Activated CD4-positive, alpha-beta T cell treated with anti-CD3 and anti-CD28 coated beads, Interleukin-2, amount 50 U/mL, for 16 hours (primary cell): ENCODE measurements around the gene CALML5.

Source experiments
- DNase-seq: peaks from one replicate; pipeline ENCODE4 v3.0.0-alpha.2; 2020

CALML5 gene

DNA sequence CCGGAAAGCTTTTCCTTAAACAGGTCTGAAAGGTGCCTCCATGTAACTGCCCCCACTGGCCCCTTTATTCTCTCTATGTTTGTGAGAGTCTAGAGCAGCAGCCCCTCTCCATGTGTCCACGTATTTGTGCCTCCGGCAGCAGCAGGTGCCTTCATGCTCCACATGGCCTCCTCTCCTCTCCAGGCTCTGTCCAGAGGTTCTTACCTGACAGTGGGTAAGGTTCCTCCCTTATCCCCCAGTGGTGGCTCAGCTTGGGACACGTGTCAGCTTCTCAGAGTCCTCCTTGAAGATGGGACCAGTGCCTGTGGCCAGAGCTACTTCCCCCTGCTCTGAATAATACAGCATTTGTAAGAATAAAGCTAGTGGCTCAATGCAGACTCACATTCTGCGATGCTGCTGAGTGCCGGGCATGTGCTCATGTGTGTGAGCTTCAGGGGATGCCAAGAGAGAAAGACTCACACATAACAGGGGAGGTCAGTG lies 33.3 kb upstream of the CALML5 start:
- DNase-seq = no peak

DNA sequence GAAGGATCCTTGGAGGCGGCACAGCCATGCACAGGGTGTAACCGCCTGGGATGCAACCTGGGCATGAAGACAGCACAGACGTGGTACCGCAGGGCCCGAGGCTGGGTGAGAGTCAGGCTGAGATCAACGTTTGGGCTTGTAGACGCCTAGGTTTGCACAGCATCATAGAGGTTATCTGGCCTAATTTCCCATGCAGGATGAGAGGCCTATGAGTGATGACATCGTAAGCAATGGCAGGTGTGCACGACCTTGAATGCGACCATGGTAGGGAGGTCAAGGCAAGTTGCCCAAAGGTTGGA lies 32.9 kb upstream of the CALML5 start:
- DNase-seq = no peak

DNA sequence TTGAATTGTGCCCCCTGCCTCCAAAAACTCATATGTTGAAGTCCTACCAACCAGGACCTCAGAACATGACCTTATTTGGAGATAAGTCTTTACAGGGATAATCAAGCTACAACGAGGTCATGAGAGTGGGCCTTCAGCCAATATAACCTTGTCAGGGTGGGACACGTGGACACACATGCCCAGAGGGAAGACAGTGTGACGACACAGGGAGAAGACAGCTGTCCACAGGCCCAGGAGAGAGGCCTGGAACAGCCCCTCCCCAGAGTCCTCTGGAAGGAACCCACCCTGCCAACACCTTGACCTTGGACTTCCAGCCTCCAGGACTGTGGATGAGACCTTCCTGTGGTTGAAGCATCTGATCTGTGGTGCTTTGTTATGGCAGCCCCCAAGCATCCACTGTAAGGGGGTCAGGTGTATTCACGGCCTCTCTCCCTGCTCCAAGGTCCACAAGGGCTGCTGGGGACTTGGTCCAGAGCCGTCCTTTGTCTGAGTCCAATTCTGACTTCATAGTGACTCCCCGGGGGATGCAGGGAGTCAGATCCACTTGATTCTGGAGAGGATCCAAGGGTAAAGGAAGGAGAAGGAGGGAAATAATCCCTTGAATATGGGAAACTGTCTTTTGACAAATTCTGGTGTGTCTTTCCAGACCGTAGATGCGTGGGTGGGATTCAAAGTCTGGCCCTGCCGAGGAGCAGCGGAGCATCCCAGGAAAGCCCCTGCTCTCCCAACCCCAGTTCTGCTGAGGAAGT lies 32.4 kb upstream of the CALML5 start:
- no peak for DNase-seq

DNA sequence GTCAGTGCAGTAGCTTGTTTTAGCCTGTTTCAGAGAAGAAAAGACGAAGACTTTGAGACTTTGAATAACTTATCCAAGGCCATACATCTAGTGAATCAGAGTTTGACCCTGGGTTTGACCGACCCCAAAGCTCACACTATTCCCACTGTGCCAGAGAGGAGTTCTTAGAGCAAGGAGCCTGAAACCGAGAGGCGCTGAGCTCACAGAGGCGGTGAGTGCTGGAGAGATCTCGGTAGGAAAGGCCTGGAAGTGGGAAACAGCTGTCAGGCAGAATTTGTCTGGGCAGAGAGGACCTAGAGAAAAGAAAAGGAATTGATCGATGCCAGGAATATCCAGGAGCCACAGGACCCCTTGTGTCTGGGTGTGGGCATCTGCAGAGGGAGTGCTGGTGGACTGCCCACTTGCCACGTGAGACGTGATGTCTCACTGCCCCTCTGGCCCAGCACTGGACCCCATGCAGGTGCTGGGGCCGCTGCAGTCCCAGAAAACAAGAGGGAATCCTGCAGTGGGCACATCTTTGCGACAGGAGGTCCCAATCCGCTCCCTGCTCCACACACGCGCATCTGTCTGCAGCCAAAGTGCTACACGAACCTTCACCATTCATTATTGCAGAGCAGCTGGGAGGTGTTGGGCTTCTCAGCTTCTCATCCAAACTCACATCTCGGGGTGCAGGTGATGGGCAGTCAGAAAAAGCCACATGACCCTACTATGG lies 31.6 kb upstream of the CALML5 start:
- DNase-seq = no peak

DNA sequence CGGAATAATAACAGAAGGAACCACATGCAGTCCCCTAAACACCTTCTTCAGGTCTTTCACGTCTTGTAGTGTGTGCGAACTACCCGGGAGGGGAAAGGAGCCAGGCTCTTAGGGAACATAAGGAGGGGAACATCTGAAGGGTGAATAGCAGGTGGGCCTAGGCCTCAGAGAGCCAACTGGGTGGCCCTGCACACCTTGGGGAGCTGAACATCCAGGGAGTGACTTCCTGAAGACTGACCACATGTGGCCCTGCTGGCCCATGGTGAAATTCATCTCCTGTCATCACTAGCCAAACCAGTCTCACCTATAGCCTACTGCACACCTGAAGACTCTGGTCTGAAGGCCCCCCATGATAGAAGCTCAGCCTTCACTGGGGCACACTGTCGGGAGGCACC lies 31.0 kb upstream of the CALML5 start:
- DNase-seq = no peak

DNA sequence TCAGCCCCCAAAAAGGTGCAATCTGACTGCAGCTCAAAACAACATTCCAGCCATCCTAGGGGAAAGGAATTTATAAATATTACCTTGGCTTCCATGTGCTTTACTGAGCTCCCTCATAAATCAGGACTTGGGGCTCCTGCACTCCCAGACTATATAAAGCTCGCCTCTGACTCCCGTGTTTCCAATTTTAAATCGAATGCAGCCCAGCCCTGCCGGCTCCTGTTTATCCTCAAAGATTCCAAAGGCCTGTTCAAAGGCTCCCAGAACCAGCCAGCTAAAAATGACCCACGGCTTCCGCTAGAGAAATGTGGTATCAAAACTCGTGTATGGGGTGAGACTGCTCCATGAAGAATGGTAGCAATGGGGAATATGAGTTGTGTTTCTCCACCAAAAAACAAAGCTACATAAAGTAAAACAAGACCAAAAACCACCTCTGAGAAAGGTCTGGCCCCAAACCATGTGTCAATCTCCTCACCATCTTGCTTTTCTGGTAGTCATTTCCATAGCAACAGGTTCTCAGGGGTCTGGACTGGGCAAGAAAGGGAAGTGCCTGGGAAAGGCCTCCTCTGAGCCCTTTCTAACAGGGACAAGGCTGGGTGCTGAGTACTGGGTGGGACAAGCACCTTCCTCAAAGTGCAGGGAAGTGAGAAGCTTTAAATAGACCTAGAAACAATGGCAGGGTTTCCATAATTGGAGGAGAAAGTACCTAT lies 30.5 kb upstream of the CALML5 start:
- DNase-seq = no peak

DNA sequence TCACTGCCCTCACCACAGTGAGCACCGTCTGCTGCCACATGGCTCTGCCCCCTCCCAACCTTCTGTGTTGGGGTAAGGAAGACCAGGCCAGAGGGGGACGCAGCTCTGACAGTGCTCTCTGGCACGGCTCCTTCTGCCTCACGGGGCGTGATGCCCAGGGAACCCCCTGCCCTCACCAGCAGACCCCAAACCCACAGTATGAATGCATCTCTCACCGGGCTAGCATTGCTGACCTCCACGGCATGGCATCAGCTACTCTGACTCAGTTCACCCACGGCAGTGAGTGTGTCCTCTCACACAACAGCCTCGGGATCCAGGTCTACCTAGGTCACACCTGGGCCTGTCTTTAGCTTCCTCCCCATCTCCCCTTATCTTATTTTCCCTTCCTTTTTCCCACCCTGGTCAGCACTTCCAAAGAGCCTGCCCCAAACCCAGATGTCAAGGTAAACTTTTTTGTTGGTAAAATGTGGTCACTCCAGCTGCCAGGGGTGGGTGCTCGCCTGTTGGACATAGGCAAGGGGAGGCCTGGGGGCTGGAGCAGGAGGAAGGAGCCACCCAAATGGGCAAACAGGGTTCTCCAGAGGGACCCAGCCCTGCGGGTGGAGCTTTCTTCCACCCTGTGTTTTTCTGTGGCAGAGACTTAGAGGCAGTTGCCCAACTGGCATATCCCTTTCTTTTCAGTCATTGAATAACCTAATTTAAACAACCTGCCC lies 29.8 kb upstream of the CALML5 start:
- no peak for DNase-seq

DNA sequence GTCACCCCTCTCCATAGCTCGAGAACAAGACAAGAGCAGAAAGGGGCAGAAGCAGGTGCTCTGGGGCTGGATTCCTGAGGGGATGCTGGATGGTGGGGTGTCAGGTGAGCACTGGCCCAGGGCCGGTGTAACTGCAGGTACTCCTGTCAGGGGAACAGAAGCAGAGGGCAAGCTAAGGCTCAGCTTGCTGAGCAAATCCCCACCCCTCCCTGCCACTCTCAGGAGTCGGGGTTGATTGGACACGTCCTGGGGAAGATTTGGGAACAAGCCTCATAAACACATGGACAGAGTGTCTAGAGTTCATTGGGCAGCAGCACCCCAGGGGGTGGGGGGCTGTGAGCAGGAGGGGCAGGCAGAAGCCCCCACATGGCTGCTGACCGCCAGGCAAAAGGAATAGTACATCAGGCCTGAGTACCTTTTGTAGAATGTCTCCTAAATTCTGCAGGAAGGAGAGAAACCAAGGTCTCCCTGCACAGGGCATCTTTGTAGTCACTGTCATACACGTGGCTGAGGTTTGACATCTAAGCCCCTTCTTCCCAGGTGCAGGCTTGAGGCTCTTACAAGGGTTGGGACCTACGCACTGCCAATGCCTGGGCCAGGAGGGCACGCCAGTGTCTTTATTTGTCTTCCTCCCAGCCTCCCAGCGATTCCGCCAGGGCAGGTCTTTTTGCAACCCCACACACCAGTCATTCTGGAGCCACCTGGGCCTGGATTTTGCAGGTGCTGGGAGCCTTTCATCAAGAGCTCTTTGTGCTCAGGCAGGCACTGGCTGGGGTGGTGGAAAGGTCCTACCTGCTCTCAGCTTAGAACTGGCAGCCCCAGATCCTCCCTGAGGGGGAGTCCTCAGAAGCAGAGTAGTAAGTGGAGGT lies 28.2 kb upstream of the CALML5 start:
- DNase-seq = no peak

DNA sequence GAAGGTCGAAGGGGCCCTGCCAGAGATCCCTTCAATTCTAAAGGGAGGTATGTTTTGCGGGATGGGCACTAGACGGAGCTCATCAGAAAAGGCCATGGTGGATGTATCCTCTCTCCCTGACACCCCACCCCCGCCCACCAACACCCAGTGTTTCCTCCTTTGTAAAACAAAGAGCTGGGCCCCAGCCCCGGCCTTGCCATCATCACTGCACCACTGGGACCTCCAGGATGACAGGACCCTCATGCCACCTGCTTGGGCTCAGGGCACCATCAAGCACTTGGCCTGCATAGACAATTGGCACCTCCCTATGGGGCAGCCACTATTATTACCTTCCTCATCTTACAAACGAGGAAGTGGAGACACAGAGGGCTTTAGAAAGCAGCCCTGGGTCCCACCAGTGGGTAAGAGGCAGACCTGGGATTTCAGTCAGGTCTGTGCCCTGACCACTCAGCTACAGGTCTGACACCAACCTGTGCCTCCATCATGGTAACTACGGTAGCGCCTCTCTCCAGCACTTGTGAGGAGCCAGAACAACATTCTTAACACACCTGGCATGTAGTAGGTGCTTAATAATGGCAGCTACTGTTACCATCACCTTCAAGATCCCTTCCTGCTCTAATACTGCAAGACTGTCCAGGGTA lies 27.4 kb upstream of the CALML5 start:
- no peak for DNase-seq

DNA sequence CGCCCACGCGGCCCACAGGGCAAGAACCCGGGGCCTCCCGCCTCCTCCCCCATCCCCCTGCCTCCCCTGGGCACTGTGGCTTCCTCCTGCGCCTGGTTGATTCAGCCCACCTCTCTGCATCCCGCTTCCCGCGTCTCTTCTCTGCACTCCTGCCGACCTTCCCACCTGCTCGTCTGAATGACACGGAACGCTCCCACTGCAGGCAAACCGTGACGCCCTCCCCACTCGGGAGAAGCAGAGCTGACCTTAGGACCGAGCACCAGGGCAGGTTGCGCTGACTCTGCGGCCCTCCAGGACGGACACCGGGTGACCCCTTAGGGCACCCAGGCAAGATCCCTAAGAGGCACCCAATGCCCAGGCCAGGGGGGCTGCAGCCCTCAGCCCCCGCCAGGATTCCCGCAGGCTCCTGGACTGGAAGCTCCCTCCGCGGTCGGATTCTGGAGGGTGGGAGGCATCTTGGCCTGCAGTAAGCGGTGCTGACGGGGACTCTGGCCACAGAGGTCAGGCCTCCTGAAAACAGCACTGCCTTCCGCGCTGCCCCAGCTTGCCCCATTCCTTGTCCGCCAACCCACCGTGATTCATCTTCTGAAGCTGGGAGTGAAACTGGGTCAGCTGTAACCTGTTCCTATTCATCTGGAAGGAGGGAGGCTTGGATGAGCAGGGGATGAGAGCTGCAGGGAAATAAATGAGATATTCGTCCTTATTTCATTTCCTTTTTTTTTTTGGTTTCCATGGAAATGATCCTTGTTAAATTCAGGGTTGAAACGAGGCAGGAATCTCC lies 26.4 kb upstream of the CALML5 start:
- no peak for DNase-seq

DNA sequence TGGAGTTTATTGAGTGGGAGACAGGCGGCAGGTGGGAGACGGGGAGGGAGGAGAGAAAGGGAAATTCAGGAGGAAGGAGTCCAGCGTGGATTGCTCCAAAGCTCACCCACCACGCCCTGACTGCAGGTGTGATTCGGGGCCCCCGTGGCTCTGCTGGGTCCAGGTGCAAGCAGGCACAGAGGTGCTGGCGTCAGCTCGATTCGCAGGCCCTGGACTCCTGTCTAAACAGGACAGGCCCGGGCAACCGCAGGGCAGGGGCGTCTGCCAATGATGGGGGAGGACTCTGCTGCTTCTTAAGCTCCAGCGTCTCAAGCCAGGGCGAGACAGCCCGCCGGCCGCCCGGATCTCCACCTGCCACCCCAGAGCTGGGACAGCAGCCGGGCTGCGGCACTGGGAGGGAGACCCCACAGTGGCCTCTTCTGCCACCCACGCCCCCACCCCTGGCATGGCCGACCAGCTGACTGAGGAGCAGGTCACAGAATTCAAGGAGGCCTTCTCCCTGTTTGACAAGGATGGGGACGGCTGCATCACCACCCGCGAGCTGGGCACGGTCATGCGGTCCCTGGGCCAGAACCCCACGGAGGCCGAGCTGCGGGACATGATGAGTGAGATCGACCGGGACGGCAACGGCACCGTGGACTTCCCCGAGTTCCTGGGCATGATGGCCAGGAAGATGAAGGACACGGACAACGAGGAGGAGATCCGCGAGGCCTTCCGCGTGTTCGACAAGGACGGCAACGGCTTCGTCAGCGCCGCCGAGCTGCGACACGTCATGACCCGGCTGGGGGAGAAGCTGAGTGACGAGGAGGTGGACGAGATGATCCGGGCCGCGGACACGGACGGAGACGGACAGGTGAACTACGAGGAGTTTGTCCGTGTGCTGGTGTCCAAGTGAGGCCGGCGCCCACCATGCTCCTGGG lies 25.5 kb upstream of the CALML5 start, which contains the start of gene CALML3:
Gene CALML3, plus strand, starts transcription at position 321 of the 920 bp plus-strand sequence. Its CDS starts 125 bp downstream, at position 446.
- DNase-seq = no peak

DNA sequence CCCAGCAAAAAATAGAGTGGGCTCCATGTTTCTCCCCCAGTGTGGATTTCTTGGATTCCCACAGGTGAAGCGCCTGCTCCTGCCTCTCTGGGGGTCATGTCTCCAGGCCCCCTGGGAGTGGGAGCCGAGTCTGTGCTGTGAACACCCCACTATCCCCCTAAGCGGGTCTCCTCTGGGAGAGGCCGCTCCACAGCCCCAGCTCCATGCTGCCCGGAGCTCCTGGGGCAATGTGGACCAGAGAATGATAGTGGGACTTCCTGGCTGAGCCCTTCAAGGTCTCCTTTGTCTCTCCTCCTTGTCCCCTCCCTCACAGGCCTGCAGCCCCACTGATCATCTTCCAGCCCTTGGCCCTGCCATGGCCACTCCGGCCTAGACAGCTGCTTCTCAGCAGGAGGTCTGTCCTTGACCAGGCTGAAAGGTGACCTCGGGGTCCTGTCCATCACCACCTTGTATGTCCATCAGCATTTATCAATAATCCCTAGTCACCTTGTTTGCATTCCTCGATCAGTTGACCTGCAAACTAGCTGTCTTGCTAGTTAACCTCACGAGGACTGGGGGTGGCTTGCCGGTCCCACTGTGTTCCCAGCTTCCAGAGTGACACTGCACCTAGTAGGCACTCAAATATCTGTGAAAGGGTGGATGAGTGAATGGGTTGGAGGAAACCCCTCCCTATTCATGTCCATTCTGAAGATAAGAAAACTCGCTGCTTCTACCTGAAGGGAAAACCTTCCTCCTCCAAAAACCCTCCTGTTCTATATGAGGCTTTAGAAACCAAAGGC lies 24.6 kb upstream of the CALML5 start:
- DNase-seq = no peak

DNA sequence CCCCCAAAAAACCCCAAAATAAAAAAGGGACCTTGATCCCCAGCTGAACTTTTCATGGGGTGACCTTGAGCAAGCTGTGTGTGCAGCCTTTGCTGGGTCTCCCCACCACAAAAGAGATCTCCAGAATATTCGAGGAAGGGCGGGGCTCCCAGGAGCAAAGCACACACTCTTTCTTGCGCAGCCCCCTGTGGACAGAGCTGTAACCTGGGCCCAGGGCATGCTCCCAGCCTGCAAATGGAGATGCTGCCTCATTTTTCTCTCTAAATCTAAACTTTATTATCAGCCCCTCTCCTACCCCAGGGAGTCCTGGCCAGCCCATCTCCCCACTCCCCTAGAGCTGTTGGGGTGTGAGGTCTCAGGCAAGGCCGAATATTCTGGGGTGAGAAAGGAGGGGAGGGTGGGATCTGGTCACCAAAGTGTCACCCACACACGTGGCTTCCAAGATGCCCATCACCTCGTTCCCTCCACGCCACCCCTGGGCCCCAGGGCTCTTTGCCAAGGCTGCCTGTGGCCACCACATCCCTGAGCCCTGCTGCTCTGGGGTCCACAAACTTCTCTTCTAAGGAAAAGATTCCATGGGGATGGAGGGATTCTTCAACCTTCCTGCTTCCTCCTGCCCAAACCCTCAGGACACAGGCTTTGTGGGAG lies 23.7 kb upstream of the CALML5 start:
- no peak for DNase-seq

DNA sequence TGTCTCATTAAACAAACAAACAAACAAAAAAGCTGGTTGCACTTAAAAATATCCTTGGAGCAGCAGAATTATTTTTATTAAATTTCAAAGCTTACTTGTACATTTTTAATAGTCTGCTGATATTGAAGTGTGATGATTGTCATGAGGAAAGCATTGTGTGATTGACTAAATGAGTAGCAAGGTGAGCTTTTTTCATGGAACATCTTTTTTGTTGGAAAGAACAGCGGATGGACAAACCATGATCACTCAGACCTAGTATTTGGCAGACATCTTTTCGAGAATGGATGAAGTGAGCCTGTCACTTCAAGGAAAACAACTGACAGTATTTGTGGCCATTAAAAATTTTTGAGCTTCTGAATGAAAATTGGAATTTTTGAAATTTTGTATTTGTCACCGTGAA lies 19.7 kb upstream of the CALML5 start:
- DNase-seq = no peak

DNA sequence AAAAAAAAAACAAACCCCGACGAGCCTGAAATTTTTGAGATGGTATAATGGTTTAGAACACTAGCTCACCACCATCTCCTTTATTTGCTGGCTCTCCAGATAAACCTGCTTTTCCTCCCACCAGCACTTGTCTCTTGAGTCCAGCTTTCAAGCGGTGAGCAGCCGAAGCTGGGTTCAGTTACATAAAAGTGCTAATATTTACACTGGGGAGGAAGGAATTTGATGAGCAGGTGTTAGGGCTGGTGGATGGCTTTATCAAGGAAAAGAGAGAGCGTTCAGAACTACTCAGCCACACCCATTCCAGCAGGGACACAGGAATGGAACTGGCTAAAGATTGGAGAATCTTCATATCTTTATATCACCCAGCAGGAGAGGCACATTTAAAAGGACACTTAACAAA lies 18.8 kb upstream of the CALML5 start:
- DNase-seq = no peak

DNA sequence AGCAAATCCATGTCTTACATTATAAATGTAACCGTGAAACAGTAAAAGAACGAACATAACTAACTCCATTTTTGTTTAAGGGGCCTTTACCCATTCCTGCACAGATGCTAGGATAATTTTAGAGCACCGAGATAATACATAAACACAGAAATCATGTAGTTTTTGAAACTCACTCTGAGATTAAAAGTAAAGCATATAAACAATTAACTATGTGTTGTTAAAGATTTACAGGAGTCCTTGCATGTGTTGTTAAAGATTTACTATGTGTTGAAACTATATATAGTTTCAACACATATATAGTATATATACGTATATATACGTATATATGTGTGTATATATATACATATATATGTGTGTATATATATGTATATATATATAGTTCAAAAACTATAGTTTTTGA lies 18.2 kb upstream of the CALML5 start:
- no peak for DNase-seq

DNA sequence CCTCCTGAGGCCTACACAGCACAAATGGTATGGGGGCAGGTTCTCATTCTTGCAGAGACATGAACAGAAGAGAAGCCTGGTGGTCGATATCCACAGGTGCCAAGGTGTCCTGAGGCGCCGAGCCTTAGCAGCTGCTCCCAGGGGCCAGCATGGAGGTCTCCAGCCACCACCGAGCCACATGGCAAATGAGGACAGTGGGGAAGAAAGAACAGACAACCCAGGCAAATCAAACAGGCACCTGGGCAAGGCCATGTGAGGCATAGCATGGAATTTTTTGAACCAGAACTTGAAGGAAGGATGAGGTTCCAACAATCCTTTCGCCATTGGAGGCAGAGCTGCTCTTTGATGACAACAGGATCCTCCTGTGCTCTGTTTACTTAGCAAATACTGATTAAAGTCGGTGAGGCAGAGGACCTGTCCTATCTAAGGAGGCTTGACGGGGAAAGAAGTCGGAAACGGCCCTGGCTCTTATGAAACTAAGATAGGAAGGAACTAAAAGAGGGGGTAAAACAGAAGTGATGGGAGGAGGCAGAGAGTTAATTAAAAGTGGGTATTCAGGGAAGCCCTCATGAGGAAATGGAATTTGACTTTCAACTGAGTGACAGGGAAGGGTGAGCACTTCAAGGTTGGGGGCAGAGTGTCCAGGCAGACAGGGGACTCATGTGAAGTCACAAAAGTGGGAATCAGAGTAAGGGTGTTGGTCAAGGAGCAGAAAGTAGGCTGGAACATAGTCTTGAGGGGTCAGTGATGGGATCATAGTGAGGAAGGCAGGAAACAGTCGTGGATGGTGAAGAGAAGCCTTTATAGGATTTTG lies 16.8 kb upstream of the CALML5 start:
- DNase-seq = no peak
